ENCODE data around the gene LRRN4. TPM values are rescaled to one million over a fixed set of nuclear protein-coding genes. Genes with fewer than 3 reads are reported as not detected.

The LRRN4 gene
- total and polyA plus RNA-seq, 9 of the 15 experiments (the other 6 are each of a cell fraction or from before 2014, with no cell fraction given) = not detected

- no peak for TF ChIP-seq THAP12 (CRISPR knock-in tag; IDR thresholded peaks at IDR 0.05)
- TF ChIP-seq BRF2 (IDR thresholded peaks at IDR 0.05; ENCODE audit: borderline replicate concordance, insufficient read depth, insufficient read length) = no peak
- peak; percentile 55; the same call in 1 of the 2 replicates for TF ChIP-seq HDAC2 (IDR thresholded peaks at IDR 0.05)
- no peak for TF ChIP-seq HIVEP1 (CRISPR knock-in tag; IDR thresholded peaks at IDR 0.05)
- TF ChIP-seq HES1 (IDR thresholded peaks at IDR 0.05; ENCODE audit: low read depth) = no peak
- peak; percentile 74 for TF ChIP-seq ARID1B (IDR thresholded peaks at IDR 0.05)
- TF ChIP-seq CUX1 (CRISPR knock-in tag; IDR thresholded peaks at IDR 0.05) = no peak
- TF ChIP-seq SMARCE1 (IDR thresholded peaks at IDR 0.05) = peak; percentile 62
- no peak for TF ChIP-seq SMARCC2 (IDR thresholded peaks at IDR 0.05; ENCODE audit: low read depth)
- TF ChIP-seq NKRF (IDR thresholded peaks at IDR 0.05; ENCODE audit: borderline replicate concordance) = no peak
- no peak for TF ChIP-seq TARDBP (IDR thresholded peaks at IDR 0.05)
- peak; percentile 59; the same call in 1 of the 2 replicates for TF ChIP-seq BACH1 (tag; IDR thresholded peaks at IDR 0.05)
- no peak for TF ChIP-seq ELF4 (CRISPR knock-in tag; IDR thresholded peaks at IDR 0.05)
- peak; percentile 66 for TF ChIP-seq NCOR1 (IDR thresholded peaks at IDR 0.05)
Measured at GRCh38 chr20:6034134-6034969, 19.5 kb downstream of the LRRN4 start (continued).
